D721Med (cell line): Measurements from ENCODE around the gene ATAD2B.
"Not testable (repeated sequence)": the region's sequence is repeated elsewhere in the genome, so short reads cannot be mapped to it uniquely, and the experiment has no call there.

Source experiments
- DNase-seq: peaks from one replicate; pipeline ENCODE4 v3.0.0; 2011; ENCODE audit warnings: low spot score; ENCODE audit not compliant: insufficient read length
- FAIRE-seq: peaks from 2 replicates; lab custom pipeline; 2011; peaks lifted over from hg19 to GRCh38; lab: Jason Lieb, UNC
- CTCF ChIP-seq: IDR thresholded peaks from 2 replicates; pipeline ENCODE4 v1.5.1; 2012; ENCODE audit warnings: mild to moderate bottlenecking, control low read depth; ENCODE audit not compliant: insufficient read depth; ENCODE audit errors: missing control alignments

Gene ATAD2B

GRCh38 chr2:23751747-23752265, 175.1 kb downstream of the ATAD2B start:
- DNase-seq (no peak), FAIRE-seq (peak; percentile 60)
- no peak for TF ChIP-seq CTCF

- no peak for TF ChIP-seq CTCF
- no peak for DNase-seq
- no peak for FAIRE-seq
Observed at GRCh38 chr2:23746141-23746863, 180.6 kb downstream of the ATAD2B start.

- DNase-seq: no peak
- no peak for FAIRE-seq
- TF ChIP-seq CTCF: no peak
Observed at GRCh38 chr2:23745726-23746105, 181.2 kb downstream of the ATAD2B start.

GRCh38 chr2:23745068-23745725, 181.7 kb downstream of the ATAD2B start:
- TF ChIP-seq CTCF: no peak
- FAIRE-seq (no peak), DNase-seq (no peak)

- not testable (repeated sequence) for FAIRE-seq, DNase-seq
Observed at GRCh38 chr2:23736783-23737182, 190.1 kb downstream of the ATAD2B start.

- FAIRE-seq (no peak), DNase-seq (no peak)
- TF ChIP-seq CTCF: no peak
Observed at GRCh38 chr2:23734416-23734815, 192.5 kb downstream of the ATAD2B start.

- not testable (repeated sequence) for DNase-seq, FAIRE-seq
Observed at GRCh38 chr2:23723029-23723428, 203.9 kb downstream of the ATAD2B start.

- DNase-seq: no peak
- TF ChIP-seq CTCF: no peak
- no peak for FAIRE-seq
Observed at GRCh38 chr2:23722255-23722654, 204.7 kb downstream of the ATAD2B start.
